Measurements from ENCODE around the gene NPC1L1.

Gene NPC1L1

DNA sequence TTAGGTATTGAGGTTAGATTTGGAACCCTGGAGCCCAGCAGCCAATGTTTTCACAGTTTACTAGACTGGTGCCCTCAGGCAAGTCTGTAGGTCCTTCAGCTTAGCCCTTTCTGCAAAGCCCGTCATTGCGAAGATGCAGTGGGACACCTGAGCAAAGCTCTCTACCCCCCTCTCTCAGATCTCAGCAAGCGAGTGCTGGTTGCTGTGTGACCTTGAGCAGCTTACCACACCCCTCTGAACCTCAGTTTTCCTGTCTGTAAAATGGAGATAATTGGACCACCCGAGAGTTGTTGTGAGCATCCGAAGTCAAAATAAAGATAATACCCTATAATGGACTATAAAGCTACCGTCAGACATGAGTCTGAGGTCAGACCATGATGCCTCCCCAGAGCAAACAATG is 3.7 kb downstream of the NPC1L1 start:
- no peak for DNase-seq

DNA sequence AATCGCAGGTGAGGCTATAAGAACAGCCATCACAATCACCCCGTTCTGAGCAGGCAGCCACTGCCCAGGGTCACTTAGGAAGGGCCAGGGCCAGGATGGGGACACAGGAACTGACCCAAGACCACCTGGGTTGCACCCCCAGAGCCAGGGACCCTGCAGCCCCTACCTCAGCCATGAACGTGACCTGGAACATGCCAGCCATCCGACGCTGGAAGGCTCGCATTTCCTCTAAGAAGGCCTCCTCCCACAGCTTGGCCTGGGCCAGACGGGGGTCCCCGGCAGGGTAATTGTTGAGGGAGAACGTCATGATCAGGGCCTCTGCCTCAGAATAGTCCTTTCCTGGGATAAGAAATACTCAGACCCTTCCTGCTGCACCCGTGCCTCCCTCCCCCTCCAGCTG is 5.0 kb downstream of the NPC1L1 start:
- DNase-seq: no peak

DNA sequence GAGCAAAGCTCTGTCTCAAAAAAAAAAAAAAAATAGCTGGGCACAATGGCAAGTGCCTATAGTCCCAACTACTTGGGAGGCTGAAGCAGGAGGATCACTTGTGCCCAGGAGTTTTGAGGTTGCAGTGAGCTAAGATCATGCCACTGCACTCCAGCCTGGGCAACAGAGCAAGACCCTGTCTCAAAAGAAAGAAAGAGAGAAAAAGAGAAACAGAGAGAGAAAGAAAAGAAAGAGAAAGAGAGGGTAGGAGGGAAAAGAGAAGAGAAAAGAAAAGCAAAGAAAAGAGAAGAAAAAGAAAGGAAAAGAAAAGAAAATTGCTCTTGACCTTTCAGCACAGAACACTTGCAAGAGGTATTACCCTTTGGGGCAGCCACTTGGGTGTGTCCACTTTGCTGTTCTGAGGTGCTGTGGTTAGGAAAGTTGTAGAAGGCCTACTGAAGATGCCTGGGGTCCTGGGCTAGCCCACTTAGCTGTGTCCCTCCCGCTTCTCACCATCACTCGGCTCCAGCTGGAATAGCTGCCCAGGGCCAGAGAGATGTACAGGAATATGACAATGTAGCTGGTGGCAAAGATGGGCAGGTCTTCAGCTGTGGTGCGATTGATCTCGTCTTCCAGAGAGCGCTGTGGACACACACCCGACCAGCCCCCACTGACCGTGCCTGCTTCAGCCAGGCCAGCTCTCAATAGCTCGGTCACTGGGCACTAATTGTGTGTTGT is 5.6 kb downstream of the NPC1L1 start:
- DNase-seq: no peak

DNA sequence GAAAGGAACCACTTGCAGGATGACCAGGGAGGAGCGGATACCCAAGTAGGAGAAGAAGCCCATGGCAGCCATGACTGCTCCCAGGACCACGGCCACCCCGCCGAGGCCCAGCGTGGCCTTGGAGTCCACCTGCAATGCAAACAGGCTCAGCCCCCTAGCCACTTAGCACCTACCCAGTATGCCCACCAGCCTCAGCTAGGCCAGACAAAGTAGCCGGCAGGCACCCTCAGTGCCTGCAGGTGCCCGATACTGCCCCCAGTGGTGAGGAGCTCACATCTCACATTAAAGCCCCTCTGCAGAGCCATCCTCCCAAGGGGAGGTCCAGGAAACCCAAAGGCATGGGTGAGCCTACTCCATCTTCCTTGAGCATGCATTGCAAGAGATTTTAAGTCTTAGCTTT is 6.6 kb downstream of the NPC1L1 start:
- no peak for DNase-seq

DNA sequence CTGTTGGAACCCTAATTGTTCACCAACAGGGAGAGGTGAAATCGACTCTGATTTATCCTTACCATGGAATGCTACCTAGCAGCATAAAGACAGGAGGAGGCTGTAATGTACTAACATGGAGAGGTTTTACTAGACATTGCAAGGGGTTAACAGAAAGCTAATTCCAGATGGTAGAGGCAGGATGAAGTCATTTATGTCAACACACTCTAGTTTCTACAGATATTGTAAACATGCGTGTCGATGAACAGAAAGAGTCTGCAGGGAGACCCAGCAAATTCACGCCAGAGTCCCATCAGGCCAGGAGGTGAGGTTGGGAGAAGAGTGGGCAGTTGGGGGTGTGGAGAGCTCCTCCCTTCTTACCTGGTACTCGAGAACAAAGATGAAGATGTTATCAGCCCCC is 7.0 kb downstream of the NPC1L1 start:
- no peak for DNase-seq

DNA sequence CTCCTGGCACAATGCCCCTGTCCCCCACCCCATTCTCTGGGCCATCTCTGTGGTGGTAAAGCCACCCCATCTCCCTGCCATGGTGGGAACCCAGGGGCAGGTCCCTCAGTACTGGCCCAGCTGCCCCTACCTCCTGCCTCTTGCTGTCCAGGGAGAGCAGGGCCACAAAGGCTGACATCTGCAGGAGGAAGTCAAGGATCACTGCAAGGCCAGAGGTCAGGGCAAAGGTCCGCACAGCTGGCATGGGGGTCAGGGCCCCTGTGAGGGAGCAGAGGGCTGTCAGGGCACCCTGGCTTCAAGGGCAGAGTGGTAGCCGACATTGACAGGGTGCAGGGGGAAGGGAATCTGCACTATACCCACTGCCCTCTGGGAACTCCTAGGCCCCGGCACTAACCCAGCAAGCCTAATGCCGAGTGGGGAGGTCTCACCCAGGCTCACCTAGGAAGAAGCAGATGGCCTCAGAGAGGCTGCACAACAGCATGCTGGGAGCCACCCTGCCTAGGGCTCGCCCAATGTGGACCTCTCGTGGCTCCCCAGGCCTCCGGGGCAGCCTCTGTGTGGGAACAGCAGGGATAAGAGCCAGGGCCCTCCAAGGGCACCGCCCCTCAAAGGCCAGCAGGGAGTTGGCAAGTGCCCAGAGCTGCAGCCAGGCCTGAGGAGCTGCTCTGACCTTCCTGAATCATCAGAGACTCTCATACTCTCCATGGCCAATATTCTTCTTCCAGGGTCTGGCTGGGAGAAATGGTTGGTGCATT is 7.7 kb downstream of the NPC1L1 start:
- no peak for DNase-seq

DNA sequence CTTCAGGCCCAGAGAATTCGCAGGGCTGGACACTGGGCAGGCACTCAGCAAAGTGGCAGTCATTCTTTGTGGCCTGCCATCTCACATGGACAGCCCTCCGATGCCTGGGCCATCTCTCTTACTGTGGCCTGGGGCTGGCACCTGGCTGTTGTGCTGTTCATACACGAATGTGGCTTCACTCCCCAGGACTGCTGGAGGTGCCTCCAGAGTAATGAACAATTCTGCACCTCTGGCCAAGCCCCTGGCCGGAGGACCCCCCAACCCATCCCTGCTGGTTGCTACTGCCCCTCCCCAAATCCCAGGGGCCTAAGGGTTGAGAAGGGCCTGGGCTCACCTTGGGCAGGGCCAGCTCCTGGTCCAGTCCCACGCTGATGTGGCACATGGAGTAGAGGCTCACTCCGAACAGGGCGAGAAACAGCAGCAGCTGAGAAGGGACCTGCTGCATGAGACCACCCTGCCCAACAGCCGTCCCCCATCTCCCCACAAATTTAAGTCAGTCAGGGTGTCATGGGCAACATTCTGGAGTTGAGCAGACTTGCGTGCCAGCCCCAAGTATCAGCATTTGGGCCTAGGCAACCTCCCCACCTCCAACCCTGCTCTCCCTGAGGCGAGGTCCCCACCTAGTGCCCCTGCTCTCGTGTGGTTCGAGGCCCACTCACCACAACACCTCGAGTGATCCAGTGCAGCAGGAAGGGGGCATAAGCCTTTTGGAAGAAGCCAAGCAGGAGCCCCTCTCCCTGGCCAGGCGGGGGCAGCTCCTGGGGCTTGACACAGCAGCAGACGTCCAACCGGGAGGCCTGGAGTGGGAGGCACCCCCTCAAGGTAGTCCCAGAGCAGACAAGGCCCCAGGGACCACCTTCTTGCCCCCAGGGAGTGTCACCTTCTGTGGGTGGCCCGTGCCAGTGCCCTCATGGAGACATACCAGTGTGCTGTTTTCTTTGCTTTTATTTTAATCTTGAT is 9.4 kb downstream of the NPC1L1 start:
- no peak for DNase-seq

DNA sequence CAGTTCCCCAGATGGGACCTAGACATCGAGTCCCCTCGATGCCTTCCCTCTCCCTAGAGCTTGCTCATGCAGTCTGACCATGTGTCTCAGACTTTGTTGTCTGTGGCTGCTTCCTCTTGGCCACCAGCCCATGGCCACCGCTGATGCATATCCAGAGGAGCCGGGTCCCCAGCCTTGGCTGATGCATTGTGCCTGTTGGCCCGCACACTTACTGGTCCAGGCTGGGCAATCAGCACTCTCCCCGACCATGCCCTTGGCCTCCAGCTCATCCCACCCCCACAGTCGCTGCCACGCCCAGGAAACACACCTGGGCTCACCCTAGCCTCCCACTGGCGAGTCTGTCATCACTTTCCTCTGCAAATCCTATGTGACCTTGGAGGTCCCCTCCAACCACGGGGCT is 10.1 kb downstream of the NPC1L1 start:
- peak; percentile 26 for DNase-seq

DNA sequence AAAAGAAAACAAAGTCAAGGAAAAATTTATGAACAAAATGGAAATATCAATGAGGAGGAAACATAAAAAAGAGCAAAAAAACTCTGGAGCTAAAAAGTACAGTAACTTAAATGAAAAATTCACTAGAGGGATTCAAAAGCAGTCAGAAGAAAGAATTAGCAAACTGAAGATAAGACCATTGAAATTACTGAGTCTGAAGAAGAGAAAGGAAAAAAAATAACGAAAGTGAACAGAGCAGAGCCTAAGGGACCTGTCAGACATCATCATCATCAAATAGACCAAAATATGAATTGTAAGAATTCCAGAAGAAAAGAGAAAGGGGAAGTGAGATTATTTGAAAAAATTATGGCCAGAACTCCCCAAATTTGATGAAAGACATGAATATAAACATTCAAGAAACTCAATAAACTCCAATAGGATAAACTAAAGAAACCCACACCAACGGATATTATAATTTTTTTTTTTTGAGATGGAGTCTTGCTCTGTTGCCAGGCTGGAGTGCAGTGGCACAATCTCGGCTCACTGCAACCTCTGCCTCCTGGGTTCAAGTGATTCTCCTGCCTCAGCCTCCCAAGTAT is 16.2 kb downstream of the NPC1L1 start:
- no peak for DNase-seq

DNA sequence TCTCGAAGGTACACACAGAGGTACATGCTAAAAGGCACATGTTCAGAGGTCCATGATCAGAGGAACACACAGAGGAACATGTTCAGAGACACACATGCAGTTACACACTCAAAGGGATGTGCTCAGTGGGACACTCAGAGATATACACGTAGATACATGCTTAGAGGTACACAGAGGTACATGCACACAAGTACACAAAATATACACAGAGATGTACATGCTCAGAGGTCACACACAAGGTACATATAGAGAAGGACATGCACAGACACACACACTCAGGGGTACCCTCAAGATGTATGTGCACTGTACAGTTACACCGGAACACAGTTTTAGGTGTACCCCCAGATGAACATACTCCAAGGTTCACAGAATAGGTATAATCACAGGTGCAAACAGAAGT is 18.8 kb downstream of the NPC1L1 start:
- no peak for DNase-seq

DNA sequence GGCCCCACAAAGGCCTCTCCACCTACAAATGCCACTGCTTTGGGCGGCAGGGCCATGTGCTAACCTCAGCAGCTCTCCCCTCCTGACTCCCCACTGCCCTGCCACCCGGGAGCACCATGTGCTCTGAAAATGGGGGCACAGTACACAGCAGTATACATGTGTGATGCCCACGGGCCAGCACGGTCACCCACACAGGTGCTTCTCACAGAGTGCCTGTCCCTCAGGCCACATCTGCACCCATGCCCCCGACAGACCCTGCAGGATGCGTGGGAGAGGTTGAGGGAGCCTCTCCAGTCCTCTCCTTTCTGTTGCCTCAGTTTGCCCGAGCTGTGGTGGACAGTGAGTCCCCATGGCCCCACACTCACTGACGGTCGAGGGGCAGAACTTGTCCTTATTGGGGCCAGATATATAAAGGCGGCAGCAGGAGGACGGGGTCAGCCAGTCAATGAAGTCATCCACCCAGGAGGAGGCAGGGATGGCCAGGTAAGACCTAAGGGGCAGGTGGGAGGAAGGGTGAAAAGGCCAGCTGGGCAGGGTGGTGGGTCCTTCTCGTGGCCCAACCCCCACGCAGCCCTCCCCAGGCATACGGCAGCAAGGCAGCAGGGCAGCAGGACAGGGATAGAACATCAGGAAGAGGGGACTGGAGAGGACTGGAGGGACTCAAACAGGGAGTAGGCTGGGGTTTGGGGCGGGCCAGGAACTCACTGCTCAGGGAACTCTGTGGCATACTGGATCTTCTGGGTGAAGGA is 19.6 kb downstream of the NPC1L1 start:
- DNase-seq: no peak

DNA sequence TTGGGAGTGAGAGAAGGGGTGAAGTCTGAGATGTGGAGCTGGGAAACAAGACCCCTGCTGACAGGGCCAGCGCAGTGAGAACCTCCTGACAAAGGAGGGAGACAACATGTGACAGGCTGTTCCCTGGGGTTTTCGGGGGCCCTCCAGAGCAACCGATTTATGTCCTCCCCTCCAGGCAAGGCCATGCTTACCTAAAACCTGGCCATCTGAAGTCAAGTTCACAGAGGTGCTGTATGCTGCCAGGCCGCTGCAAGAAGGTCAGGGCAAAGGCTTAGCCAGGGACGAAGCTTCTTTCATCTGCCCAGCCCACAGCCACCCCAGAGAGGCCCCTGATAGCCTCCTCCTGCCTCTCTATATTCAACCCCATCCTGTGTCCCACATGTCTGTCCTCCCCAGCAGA is 20.6 kb downstream of the NPC1L1 start:
- no peak for DNase-seq

DNA sequence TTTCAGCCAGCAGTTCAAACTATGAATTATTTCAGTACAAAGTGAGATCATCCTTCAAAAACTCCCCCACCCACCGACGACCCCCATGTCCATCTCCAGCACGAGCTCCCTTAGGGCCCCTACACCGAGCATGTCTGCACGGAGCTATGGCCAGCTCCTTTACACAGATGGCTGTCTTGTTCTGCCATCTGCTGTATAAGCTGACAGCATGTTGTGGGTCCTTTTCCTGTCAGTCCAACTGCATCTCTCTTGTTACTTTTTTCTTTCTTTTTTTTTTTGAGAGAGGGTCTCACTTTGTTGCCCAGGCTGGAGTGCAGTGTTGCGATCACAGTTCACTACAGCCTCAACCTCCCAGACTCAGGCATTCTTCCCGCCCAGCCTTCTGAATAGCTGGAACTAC is 21.6 kb downstream of the NPC1L1 start:
- no peak for DNase-seq

DNA sequence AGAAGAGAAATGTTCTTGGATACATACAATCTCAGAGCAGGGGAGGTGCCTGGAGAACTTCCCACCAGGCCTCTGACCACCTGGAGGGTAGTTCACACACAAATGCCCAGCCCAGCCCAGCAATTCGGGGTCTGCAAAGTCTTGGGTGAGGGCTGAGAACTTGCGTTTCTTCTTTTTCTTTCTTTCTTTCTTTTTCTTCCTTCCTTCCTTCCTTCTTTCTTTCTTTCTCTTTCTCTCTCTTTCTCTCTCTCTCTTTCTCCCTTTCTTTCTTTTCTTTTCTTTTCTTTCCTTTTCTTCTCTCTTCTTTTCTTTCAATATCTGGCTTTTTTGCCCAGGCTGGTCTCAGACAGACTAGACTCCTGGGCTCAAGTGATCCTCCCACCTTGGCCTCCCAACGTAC is 22.4 kb downstream of the NPC1L1 start:
- DNase-seq: no peak

DNA sequence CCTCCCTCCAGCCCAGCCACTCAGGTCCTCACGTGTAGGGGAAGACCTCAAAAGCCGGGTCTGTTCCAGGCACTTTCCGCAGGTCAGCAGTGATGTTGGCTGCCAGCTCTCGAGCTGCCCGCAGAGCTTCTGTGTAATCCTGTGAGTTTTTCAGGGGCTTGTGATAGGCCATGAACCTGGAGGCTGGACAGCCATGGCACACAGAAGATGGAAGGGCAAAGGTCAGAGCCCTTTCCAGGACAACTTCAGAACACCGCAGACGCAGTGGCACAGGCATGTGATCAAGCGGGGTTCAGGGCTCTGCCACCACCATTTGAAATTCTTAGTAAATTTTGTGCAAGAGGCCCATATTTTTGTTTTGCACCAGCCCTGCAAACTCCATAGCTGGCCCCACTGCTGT is 24.0 kb downstream of the NPC1L1 start:
- no peak for DNase-seq

DNA sequence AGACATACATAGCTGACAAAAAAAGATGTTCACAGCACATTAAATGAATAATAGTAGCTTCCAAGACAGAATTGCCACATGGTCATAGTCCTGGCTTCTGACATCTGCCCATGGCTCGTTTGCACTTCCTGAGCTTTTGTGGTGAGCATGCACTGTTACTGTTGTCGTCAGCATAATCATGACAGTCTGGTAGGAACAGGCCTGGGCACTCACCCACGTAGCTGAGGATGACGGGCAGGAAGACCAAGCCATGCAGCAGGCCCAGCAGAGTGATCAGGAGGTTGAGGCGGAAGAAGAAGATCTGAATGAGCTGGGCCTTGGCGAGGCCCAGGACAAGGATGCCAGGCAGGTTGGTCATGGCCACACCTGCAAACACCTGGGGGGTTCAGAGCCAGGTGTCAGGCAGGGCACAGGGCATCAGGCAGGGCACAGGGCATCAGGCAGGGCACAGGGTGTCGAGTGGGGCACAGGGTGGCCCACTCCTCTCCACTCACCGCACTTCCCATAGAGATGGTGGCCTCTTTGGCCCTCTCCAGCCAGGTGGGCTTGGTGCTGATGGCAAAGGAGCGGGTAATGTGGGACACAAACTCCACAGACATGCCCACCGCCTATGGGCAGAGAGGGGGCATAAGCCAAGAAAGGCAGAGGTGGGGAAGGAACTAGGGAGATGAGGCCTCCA is 25.4 kb downstream of the NPC1L1 start:
- no peak for DNase-seq

DNA sequence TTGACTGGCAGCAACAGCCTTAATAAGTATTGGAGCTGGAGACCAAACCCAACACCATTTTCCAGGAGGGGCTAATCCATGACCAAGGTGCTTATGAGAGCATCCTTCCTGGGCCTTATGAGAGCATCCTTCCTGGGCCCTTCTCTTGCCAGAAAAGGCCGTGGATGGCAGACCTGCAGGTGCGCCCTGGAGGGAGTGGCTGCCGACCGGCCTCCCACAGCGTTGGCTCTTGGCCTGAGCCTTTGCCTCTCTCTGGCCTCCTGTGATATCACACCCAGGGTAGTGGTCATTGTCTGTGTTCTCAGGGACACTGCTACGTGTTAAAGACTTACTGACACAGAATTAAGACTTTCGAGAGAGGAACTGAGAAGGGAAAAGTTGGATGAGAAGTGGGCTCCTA is 28.4 kb downstream of the NPC1L1 start:
- DNase-seq: no peak

DNA sequence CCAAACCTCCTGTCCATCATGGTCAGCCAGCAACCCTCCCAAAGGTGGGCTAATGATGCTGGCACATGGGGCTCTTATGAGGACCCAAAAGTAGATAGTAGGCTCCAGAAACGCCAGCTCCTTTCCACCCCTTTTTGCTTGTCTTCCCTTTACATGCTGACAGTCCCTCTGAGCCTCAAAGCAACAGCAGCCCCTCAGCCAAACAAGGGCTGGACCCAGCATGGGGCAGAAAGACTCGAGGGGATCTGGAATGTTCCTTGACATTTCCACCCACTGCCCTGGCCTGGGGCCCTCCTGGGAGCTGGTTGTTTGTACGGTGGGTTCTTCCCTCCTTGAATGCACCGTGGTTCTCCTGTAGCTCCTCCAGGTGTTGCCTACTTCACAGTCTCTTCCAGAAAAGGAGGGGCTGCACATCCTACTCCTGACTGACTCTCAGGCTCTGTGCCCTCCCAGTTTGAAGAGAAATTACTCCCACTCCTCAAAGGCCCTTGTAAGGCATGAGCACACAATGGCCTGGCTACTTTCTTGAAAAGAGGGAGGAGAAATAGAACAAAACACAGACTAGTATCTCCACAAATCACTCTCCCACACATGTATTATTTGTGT is 29.2 kb downstream of the NPC1L1 start:
- no peak for DNase-seq

DNA sequence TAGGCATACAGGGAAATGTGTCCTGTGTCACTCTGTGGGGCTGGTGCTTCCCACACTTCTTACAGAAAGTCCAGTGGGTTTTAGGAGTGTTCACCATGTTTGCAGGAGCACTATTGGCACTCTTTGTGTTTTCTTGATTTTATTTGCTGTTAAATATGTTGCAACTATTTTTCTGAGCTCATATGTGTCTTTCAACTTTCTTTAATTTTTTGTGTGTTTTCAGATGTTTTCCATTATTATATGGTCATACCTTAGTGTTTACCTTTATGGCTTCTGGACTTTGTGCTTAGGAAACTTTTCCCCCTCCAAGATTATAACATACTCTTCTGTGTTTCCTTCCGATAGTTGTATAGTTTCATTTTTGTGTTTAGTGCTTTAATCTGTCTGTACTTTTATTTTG is 29.9 kb downstream of the NPC1L1 start:
- DNase-seq: no peak

DNA sequence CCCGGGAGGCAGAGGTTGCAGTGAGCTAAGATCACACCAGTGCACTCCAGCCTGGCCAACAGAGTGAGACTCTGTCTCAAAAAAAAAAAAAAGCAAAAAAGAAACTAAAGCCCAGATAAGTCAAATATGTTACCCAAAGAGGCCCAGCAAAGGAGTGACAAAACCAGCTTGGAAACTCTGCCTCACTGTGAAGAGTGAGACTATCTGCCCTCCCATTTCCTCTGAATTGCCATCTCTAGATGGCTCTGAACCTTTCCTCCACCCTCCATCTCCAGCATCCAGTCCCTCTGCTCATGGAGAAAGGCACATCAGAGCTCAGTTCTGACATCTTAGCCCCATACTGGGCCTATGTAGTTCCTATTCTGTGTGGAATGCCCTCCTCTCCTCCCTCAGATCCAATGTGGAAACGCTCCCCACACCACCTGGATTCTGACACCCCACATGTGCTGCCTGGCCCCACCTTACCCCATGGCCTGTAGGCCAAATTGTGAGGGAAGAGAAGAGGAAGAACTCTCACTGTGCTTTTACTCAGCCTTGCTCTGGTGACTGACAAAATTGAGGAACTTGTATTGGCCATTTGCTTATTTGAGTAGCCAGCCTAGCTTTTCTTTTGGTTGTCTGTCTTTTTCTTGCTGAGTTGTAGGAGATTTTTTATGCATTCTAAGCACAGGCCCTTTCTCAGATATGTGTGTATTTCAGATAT is 32.7 kb downstream of the NPC1L1 start:
- DNase-seq: no peak
